ENCODE measurements around the gene EEFSEC.

Gene EEFSEC

GRCh38 chr3:128395500-128396162, 242.3 kb downstream of the EEFSEC start:
- Histone ChIP-seq H4K8ac (ENCODE audit: low read depth, low read length) (no peak overlapping the region), H3K4me3 (ENCODE audit: low read length in 2 of 2) (no peak overlapping the region), H3K27me3 (ENCODE audit: control insufficient read depth in 3 of 3, insufficient read depth in 3 of 3, low read depth in 1 of 3, low read length in 3 of 3) (no peaks in the 10 kb centered on the region), H3K9ac (ENCODE audit: low read depth, low read length, poor library complexity) (peak overlapping the region; percentile 68), H3K14ac (ENCODE audit: low read length) (no peak overlapping the region), H3K27ac (replicated peaks; ENCODE audit: low read length) (no peak overlapping the region), H2BK15ac (ENCODE audit: low read length) (no peak overlapping the region), H3K4me2 (ENCODE audit: insufficient read depth, low read length, poor library complexity, severe bottlenecking) (no peak overlapping the region), H3K36me3 (replicated peaks in 1 of 2; ENCODE audit: control insufficient read depth in 2 of 2, insufficient read depth in 2 of 2, low read length in 2 of 2) (no peaks in the 10 kb centered on the region), H2BK5ac (ENCODE audit: low read length) (peak overlapping the region; percentile 54), H2BK12ac (ENCODE audit: low read length) (no peak overlapping the region), H3K9me3 (replicated peaks in 1 of 2; ENCODE audit: control insufficient read depth in 2 of 2, insufficient read depth in 1 of 2, low read depth in 1 of 2, low read length in 2 of 2) (no peaks in the 10 kb centered on the region), H3K4ac (ENCODE audit: low read length) (no peak overlapping the region), H3K4me1 (ENCODE audit: control insufficient read depth in 2 of 2, insufficient read depth in 1 of 2, low read depth in 1 of 2, low read length in 2 of 2) (peaks cover 21 to 31% of the 10 kb centered on the region in 2 donors), H3K23ac (ENCODE audit: low read depth, low read length, poor library complexity) (no peak overlapping the region), H4K91ac (ENCODE audit: low read depth, low read length, poor library complexity) (no peak overlapping the region), H2AK5ac (ENCODE audit: low read depth, low read length) (peak overlapping the region; percentile 30), H3K79me1 (ENCODE audit: low read depth, low read length) (no peaks in the 10 kb centered on the region), H2AFZ (ENCODE audit: low read length) (no peak overlapping the region), H2BK120ac (ENCODE audit: low read depth, low read length) (no peak overlapping the region), H3K18ac (ENCODE audit: low read length) (peak overlapping the region; percentile 1)
- DNase-seq (ENCODE audit: low spot score): no peak
- no CpG with 5 or more reads among the region's 9 CpGs for WGBS, 2 donors (ENCODE audit: extremely low coverage in 2 of 2, insufficient read length in 2 of 2, insufficient replicate concordance in 1 of 2)

GRCh38 chr3:128397484-128397883, 244.2 kb downstream of the EEFSEC start:
- Histone ChIP-seq H3K36me3 (replicated peaks in 1 of 2; ENCODE audit: control insufficient read depth in 2 of 2, insufficient read depth in 2 of 2, low read length in 2 of 2) (no peaks in the 10 kb centered on the region), H4K8ac (ENCODE audit: low read depth, low read length) (no peak overlapping the region), H3K18ac (ENCODE audit: low read length) (peak overlapping the region; percentile 45), H3K23ac (ENCODE audit: low read depth, low read length, poor library complexity) (no peak overlapping the region), H3K79me1 (ENCODE audit: low read depth, low read length) (no peaks in the 10 kb centered on the region), H2BK120ac (ENCODE audit: low read depth, low read length) (no peak overlapping the region), H4K91ac (ENCODE audit: low read depth, low read length, poor library complexity) (no peak overlapping the region), H3K4ac (ENCODE audit: low read length) (no peak overlapping the region), H3K14ac (ENCODE audit: low read length) (no peak overlapping the region), H3K9ac (ENCODE audit: low read depth, low read length, poor library complexity) (no peak overlapping the region), H3K4me3 (ENCODE audit: low read length in 2 of 2) (no peak overlapping the region), H3K27me3 (ENCODE audit: control insufficient read depth in 3 of 3, insufficient read depth in 3 of 3, low read depth in 1 of 3, low read length in 3 of 3) (no peaks in the 10 kb centered on the region), H3K4me1 (ENCODE audit: control insufficient read depth in 2 of 2, insufficient read depth in 1 of 2, low read depth in 1 of 2, low read length in 2 of 2) (peaks cover 24 to 39% of the 10 kb centered on the region in 2 donors), H2AK5ac (ENCODE audit: low read depth, low read length) (no peak overlapping the region), H2AFZ (ENCODE audit: low read length) (no peak overlapping the region), H2BK12ac (ENCODE audit: low read length) (no peak overlapping the region), H3K9me3 (replicated peaks in 1 of 2; ENCODE audit: control insufficient read depth in 2 of 2, insufficient read depth in 1 of 2, low read depth in 1 of 2, low read length in 2 of 2) (no peaks in the 10 kb centered on the region), H2BK15ac (ENCODE audit: low read length) (peak overlapping the region; percentile 13), H3K27ac (replicated peaks; ENCODE audit: low read length) (no peak overlapping the region), H2BK5ac (ENCODE audit: low read length) (no peak overlapping the region), H3K4me2 (ENCODE audit: insufficient read depth, low read length, poor library complexity, severe bottlenecking) (no peak overlapping the region)
- WGBS, 2 donors (ENCODE audit: extremely low coverage in 2 of 2, insufficient read length in 2 of 2, insufficient replicate concordance in 1 of 2): no CpG with 5 or more reads among the region's 5 CpGs
- no peak for DNase-seq (ENCODE audit: low spot score)

DNA sequence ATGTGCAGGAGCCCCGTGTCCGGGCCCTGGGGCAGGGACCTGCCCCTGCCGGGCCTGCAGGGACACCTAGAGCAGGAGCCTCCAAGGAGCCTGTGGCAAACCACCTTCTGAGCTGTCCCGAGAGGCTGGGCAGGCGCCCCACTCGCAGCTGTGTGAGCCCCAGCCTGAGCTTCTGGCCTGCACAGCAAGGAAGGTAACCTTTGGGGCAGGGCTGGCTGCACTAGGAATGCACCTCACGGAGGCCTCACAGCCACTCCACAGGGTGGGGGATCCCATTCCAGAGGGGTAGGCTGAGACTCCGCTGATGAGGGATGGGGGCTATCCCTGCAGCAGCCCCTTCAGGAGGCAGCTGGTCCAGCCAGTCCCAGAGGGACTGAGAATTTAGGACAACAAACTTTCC, 245.3 kb downstream of the EEFSEC start:
- Histone ChIP-seq H3K79me1 (ENCODE audit: low read depth, low read length) (no peaks in the 10 kb centered on the region), H3K9me3 (replicated peaks in 1 of 2; ENCODE audit: control insufficient read depth in 2 of 2, insufficient read depth in 1 of 2, low read depth in 1 of 2, low read length in 2 of 2) (no peaks in the 10 kb centered on the region), H2BK15ac (ENCODE audit: low read length) (peak overlapping the region; percentile 13), H3K4ac (ENCODE audit: low read length) (no peak overlapping the region), H2BK12ac (ENCODE audit: low read length) (peak overlapping the region; percentile 46), H3K4me1 (ENCODE audit: control insufficient read depth in 2 of 2, insufficient read depth in 1 of 2, low read depth in 1 of 2, low read length in 2 of 2) (peaks cover 24 to 37% of the 10 kb centered on the region in 2 donors), H2BK5ac (ENCODE audit: low read length) (no peak overlapping the region), H2BK120ac (ENCODE audit: low read depth, low read length) (no peak overlapping the region), H3K4me3 (ENCODE audit: low read length in 2 of 2) (no peak overlapping the region), H3K14ac (ENCODE audit: low read length) (no peak overlapping the region), H3K4me2 (ENCODE audit: insufficient read depth, low read length, poor library complexity, severe bottlenecking) (no peak overlapping the region), H3K36me3 (replicated peaks in 1 of 2; ENCODE audit: control insufficient read depth in 2 of 2, insufficient read depth in 2 of 2, low read length in 2 of 2) (no peaks in the 10 kb centered on the region), H2AK5ac (ENCODE audit: low read depth, low read length) (no peak overlapping the region), H4K91ac (ENCODE audit: low read depth, low read length, poor library complexity) (no peak overlapping the region), H3K18ac (ENCODE audit: low read length) (peak overlapping the region; percentile 60), H2AFZ (ENCODE audit: low read length) (no peak overlapping the region), H4K8ac (ENCODE audit: low read depth, low read length) (no peak overlapping the region), H3K9ac (ENCODE audit: low read depth, low read length, poor library complexity) (no peak overlapping the region), H3K27me3 (ENCODE audit: control insufficient read depth in 3 of 3, insufficient read depth in 3 of 3, low read depth in 1 of 3, low read length in 3 of 3) (no peaks in the 10 kb centered on the region), H3K27ac (replicated peaks; ENCODE audit: low read length) (no peak overlapping the region), H3K23ac (ENCODE audit: low read depth, low read length, poor library complexity) (no peak overlapping the region)
- DNase-seq (ENCODE audit: low spot score): no peak
- no CpG with 5 or more reads among the region's 8 CpGs for WGBS, 2 donors (ENCODE audit: extremely low coverage in 2 of 2, insufficient read length in 2 of 2, insufficient replicate concordance in 1 of 2)

DNA sequence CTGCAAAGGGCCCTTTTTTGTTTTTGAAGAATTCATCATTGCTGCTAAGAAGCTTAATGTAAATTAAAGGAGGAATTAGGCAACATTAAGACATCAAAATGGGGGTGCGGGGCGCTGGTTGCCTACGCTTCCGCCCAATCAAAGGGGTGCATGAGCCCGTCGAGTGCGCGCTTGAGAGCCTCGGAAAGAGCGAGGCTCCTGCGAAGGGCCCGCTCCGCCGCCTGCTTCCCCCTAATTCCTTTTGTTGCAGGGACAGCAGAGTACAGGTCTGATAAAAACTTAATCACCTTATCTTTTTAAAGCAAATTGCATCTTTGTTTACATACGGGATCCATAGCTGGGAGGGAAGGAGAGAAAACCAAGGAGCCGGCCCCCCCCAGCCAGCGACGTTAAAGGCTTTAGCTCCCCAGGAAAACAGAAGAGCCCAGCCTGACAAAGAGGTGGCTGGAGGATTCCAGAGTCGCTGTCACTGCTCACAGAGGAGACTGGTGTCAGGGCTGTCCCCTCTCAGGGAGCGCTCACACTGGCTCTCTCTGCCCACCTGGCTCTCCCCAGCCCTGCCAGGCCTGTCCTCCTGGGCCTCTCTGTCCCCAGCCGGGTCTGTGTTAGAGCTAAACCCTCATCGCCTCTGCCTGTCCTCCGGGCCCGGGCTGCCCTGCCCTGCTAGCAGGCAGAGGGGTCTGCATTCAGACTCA, 246.1 kb downstream of the EEFSEC start:
- Histone ChIP-seq H3K14ac (ENCODE audit: low read length) (peak overlapping the region; percentile 72), H3K9me3 (replicated peaks in 1 of 2; ENCODE audit: control insufficient read depth in 2 of 2, insufficient read depth in 1 of 2, low read depth in 1 of 2, low read length in 2 of 2) (no peaks in the 10 kb centered on the region), H2BK120ac (ENCODE audit: low read depth, low read length) (no peak overlapping the region), H3K4me2 (ENCODE audit: insufficient read depth, low read length, poor library complexity, severe bottlenecking) (no peak overlapping the region), H4K8ac (ENCODE audit: low read depth, low read length) (no peak overlapping the region), H3K36me3 (replicated peaks in 1 of 2; ENCODE audit: control insufficient read depth in 2 of 2, insufficient read depth in 2 of 2, low read length in 2 of 2) (no peaks in the 10 kb centered on the region), H2AK5ac (ENCODE audit: low read depth, low read length) (peak overlapping the region; percentile 97), H3K27me3 (ENCODE audit: control insufficient read depth in 3 of 3, insufficient read depth in 3 of 3, low read depth in 1 of 3, low read length in 3 of 3) (no peaks in the 10 kb centered on the region), H3K4me1 (ENCODE audit: control insufficient read depth in 2 of 2, insufficient read depth in 1 of 2, low read depth in 1 of 2, low read length in 2 of 2) (peaks cover 24 to 37% of the 10 kb centered on the region in 2 donors), H4K91ac (ENCODE audit: low read depth, low read length, poor library complexity) (no peak overlapping the region), H2AFZ (ENCODE audit: low read length) (peak overlapping the region; percentile 34), H3K79me1 (ENCODE audit: low read depth, low read length) (no peaks in the 10 kb centered on the region), H2BK12ac (ENCODE audit: low read length) (no peak overlapping the region), H3K4ac (ENCODE audit: low read length) (no peak overlapping the region), H3K27ac (replicated peaks; ENCODE audit: low read length) (peak overlapping the region; percentile 33), H2BK5ac (ENCODE audit: low read length) (peak overlapping the region; percentile 94), H3K4me3 (ENCODE audit: low read length in 2 of 2) (no peak overlapping the region), H2BK15ac (ENCODE audit: low read length) (peak overlapping the region; percentile 52), H3K18ac (ENCODE audit: low read length) (peak overlapping the region; percentile 61), H3K23ac (ENCODE audit: low read depth, low read length, poor library complexity) (no peak overlapping the region), H3K9ac (ENCODE audit: low read depth, low read length, poor library complexity) (peak overlapping the region; percentile 71)
- no CpG with 5 or more reads among the region's 24 CpGs for WGBS, 2 donors (ENCODE audit: extremely low coverage in 2 of 2, insufficient read length in 2 of 2, insufficient replicate concordance in 1 of 2)
- DNase-seq (ENCODE audit: low spot score): no peak
